GM12878 (cell line): Measurements from ENCODE around the gene FARS2. TPM values are rescaled to one million over a fixed set of nuclear protein-coding genes. Genes with fewer than 3 reads are reported as not detected.
A peak's percentile ranks its signal among the peaks of the same experiment; 100 is the strongest.

Experiments
- ATAC-seq: fragments of 200-7000 bp; cut with Tn5 transposase; 3 replicates; pipeline ENCODE4 v1.9.1; 2020; ENCODE audit warnings: mild to moderate bottlenecking, moderate library complexity
- BruUV-seq: library from RNA; stranded (reverse); fragments of 400-500 nt; replicated peaks from 2 replicates; lab custom pipeline; 2021; lab: Mats Ljungman, UMichigan
- CTCF ChIA-PET: fragments of 300-600 bp; sonication (Branson Sonifier 250); formaldehyde crosslinking; extraction: SDS; loops from one replicate; lab custom pipeline; 2021; ENCODE audit warnings: inconsistent platforms; lab: Yijun Ruan, JAX
- POLR2A ChIA-PET: fragments of 350-600 bp; formaldehyde crosslinking; extraction: SDS; loops from one replicate; lab custom pipeline; 2021; ENCODE audit warnings: inconsistent platforms; lab: Charles Lee
- RAD21 ChIA-PET: fragments of 300-600 bp; sonication (Branson Sonifier 250); formaldehyde crosslinking; loops from one replicate; lab custom pipeline; 2023; ENCODE audit warnings: antibody characterized with exemption; ENCODE audit not compliant: unreplicated experiment; lab: Charles Lee
- SMC1A ChIA-PET: fragments of 300-600 bp; sonication (Branson Sonifier 250); formaldehyde crosslinking; loops from one replicate; lab custom pipeline; 2023; ENCODE audit not compliant: unreplicated experiment, uncharacterized antibody; lab: Charles Lee
- DNase-seq: peaks from one replicate; pipeline ENCODE4 v3.0.0-alpha.2; 2011; ENCODE audit warnings: low read depth, low spot score
- FAIRE-seq: peaks from 3 replicates; lab custom pipeline; 2011; peaks lifted over from hg19 to GRCh38; lab: Jason Lieb, UNC
- H2AFZ ChIP-seq: 2 replicates; pipeline ENCODE4 v1.6.0; 2011; ENCODE audit warnings: low read depth, low read length, control low read depth; ENCODE audit not compliant: control insufficient read depth
- H3K27ac ChIP-seq: 2 replicates; pipeline ENCODE4 v1.5.1; 2011; ENCODE audit warnings: control low read depth; ENCODE audit not compliant: control insufficient read depth, insufficient read depth
- H3K27me3 ChIP-seq, 2 experiments: replicated peaks in 1 of 2; 2 replicates each; pipeline versions ENCODE4 v1.6.0 to v1.6.1; 2011; ENCODE audit warnings: low read length in 1 of 2; ENCODE audit not compliant: control insufficient read depth in 2 of 2, insufficient read depth in 2 of 2
- H3K36me3 ChIP-seq, 2 experiments: 2 replicates each; pipeline ENCODE4 v1.5.1; 2011; ENCODE audit warnings: low read length in 1 of 2; ENCODE audit not compliant: control insufficient read depth in 2 of 2, insufficient read depth in 2 of 2
- H3K4me1 ChIP-seq: 2 replicates; pipeline ENCODE4 v1.6.1; 2011; ENCODE audit warnings: mild to moderate bottlenecking, low read length, moderate library complexity, mixed read lengths; ENCODE audit not compliant: control insufficient read depth, insufficient read depth
- H3K4me2 ChIP-seq: 2 replicates; pipeline ENCODE4 v1.6.0; 2011; ENCODE audit warnings: control low read depth; ENCODE audit not compliant: control insufficient read depth, insufficient read depth
- H3K4me3 ChIP-seq: fragments of 200-600 bp; sonication (generic); 2 replicates; pipeline ENCODE4 v1.5.1; 2016
- H3K79me2 ChIP-seq: 2 replicates; pipeline ENCODE4 v1.6.0; 2011; ENCODE audit warnings: low read length; ENCODE audit not compliant: control insufficient read depth, insufficient read depth
- H3K9ac ChIP-seq: 2 replicates; pipeline ENCODE4 v1.8.0; 2011; ENCODE audit warnings: low read length, control low read depth, mixed read lengths; ENCODE audit not compliant: control insufficient read depth, insufficient read depth
- H3K9me3 ChIP-seq: replicated peaks from 3 replicates; pipeline ENCODE4 v1.5.1; 2011; ENCODE audit warnings: mild to moderate bottlenecking, low read length; ENCODE audit not compliant: control insufficient read depth, insufficient read depth
- H4K20me1 ChIP-seq: 2 replicates; pipeline ENCODE4 v1.6.0; 2011; ENCODE audit not compliant: control insufficient read depth, insufficient read depth
- PML ChIP-seq: IDR thresholded peaks from 2 replicates; pipeline ENCODE4 v1.6.1; 2012; ENCODE audit warnings: low read length, inconsistent platforms
- SMAD5 ChIP-seq: IDR thresholded peaks from 2 replicates; pipeline ENCODE4 v1.6.1; 2016; ENCODE audit warnings: antibody characterized with exemption, low read depth
- SMC3 ChIP-seq: IDR thresholded peaks from 2 replicates; pipeline ENCODE4 v1.6.1; 2011; ENCODE audit warnings: low read length, improper control_type of control experiment, borderline replicate concordance
- ZBED1 ChIP-seq: IDR thresholded peaks from 2 replicates; pipeline ENCODE4 v1.6.1; 2016; ENCODE audit warnings: borderline replicate concordance
- ZBTB11 ChIP-seq: fragments of 450-650 bp; formaldehyde crosslinking; IDR thresholded peaks from 2 replicates; pipeline ENCODE4 v1.5.0; 2022; ENCODE audit warnings: mild to moderate bottlenecking, missing genetic modification characterization
- ZNF24 ChIP-seq: fragments of 450-650 bp; IDR thresholded peaks from 2 replicates; pipeline ENCODE4 v1.6.1; 2017; ENCODE audit warnings: antibody characterized with exemption, mild to moderate bottlenecking
- ZNF622 ChIP-seq: fragments of 450-650 bp; IDR thresholded peaks from 2 replicates; pipeline ENCODE4 v1.6.1; 2017; ENCODE audit warnings: mild to moderate bottlenecking, inconsistent platforms
- WGBS: methylation state at CpG from one replicate; pipeline ENCODE4 v1.1.6; 2016; ENCODE audit warnings: low lambda C conversion rate; ENCODE audit not compliant: insufficient replicate concordance, insufficient coverage; ENCODE audit errors: missing lambda C conversion rate; 5-methylcytosine and 5-hydroxymethylcytosine counted together
- in situ Hi-C: fragments of 300-500 bp; cut with MboI; formaldehyde crosslinking; loops from 9 replicates; pipeline ENCODE4 v1.14.3; 2018; ENCODE audit warnings: mixed read lengths
- intact Hi-C: fragments of 100-400 bp; cut with micrococcal nuclease; formaldehyde crosslinking; loops from one replicate; pipeline ENCODE4 v1.14.2; 2022; ENCODE audit not compliant: unreplicated experiment
- polyA plus RNA-seq, 11 experiments: library from polyadenylated mRNA; depleted of rRNA in 4 of 11; unstranded in 6 of 11; stranded (reverse) in 5 of 11; fragments of >200 nt; fragmentation: Nextera tagmentation in 4 of 11; fragmentation: Illumina TruSeq in 1 of 11; extraction: Ambion mirVana in 4 of 11; extraction: Trizol in 1 of 11; gene quantifications; 1 replicate in 1 of 11; 2 replicates in 10 of 11; pipeline versions ENCODE4 v1.2.1 to v1.2.3, GENCODE V29; 2011 to 2016; ENCODE audit warnings: inconsistent platforms in 2 of 11, missing spikeins in 2 of 11, low read depth in 1 of 11
- total RNA-seq, 4 experiments: library from RNA; depleted of rRNA in 3 of 4; stranded (reverse); fragments of >200 nt in 3 of 4; fragmentation: Illumina TruSeq in 1 of 4; extraction: Trizol in 1 of 4; gene quantifications; 2 replicates each; pipeline versions ENCODE4 v1.2.1 to v1.2.3, GENCODE V29; 2013 to 2021

Gene FARS2
- total and polyA plus RNA-seq, 10 of the 15 experiments (the other 5 are each of a cell fraction or from before 2014, with no cell fraction given): 16.8 to 46.7 (median 25.6) TPM

DNA sequence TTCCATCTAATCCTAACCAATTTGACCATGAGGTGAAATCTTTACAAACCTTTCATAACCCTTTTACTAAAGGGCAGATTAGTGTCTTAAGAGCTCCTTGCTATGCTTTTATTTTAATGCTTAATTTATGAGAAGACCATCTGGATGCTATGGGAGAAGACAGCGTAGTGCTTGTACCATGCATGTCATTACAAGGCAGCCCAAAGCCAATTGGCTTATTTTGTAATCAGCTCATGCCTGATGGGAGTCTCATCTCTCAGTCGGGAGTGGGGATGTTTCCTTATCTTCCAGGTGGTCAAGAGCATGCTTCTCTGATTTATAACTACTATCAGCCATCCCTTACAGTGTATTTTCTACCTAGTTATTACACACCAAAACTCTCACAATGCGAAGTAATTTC lies 304.7 kb downstream of the FARS2 start:
- DNase-seq (no peak), ATAC-seq (no peak), FAIRE-seq (no peak)
- ChIA-PET CTCF (interaction anchor here (1.0 to 1.5 kb wide), 3 partner anchors 46 to 106 kb away, joined by 3 to 6 read pairs (median 3); no protein-coding TSS in a partner anchor), RAD21 (interaction anchor here (0.9 to 5.1 kb wide), 4 partner anchors 44 to 81 kb away, joined by 3 to 42 read pairs (median 4); no protein-coding TSS in a partner anchor), POLR2A (interaction anchor here (1.7 kb wide), 1 partner anchor 58 kb away, joined by 9 read pairs; no protein-coding TSS in a partner anchor), SMC1A (interaction anchor here (0.6 to 4.3 kb wide), 12 partner anchors 8 to 980 kb away, joined by 3 to 44 read pairs (median 4); no protein-coding TSS in a partner anchor)
- Histone ChIP-seq H3K4me2 (peak overlapping the region; percentile 63), H3K36me3 (no peaks in the 10 kb centered on the region), H3K27me3 (no peaks in the 10 kb centered on the region), H3K4me3 (no peak overlapping the region), H3K79me2 (no peaks in the 10 kb centered on the region), H3K4me1 (peaks cover 40% of the 10 kb centered on the region), H3K9me3 (peaks cover 5% of the 10 kb centered on the region; the same call in 2 of the 3 replicates), H4K20me1 (no peaks in the 10 kb centered on the region), H3K9ac (peak overlapping the region; percentile 37; the same call in 1 of the 2 replicates), H3K27ac (peak overlapping the region; percentile 89), H2AFZ (no peak overlapping the region; the same call in none of the 2 replicates)
- TF ChIP-seq SMAD5 (no peak), ZBTB11 (CRISPR knock-in tag) (no peak), PML (no peak), ZNF24 (no peak), ZNF622 (no peak), ZBED1 (no peak), SMC3 (no peak)
- intact Hi-C loops: loop anchor here (1.0 to 5.0 kb wide), 3 partner anchors 59 to 158 kb away; no protein-coding TSS in a partner anchor
- in situ Hi-C loops: no loop called here
- 92% methylated on average over 3 of the region's 3 CpGs for WGBS
- BruUV-seq: no TSS peak
